ENCODE measurements around the gene NUDCD2. TPM values are rescaled to one million over a fixed set of nuclear protein-coding genes. Genes with fewer than 3 reads are reported as not detected.
A peak's percentile ranks its signal among the peaks of the same experiment; 100 is the strongest.

NUDCD2 gene
- polyA plus RNA-seq, 1 donor (not counting 4 experiments of a cell fraction or from before 2014, with no cell fraction given) = 15.9 TPM

GRCh38 chr5:163473635-163474243, 13.8 kb upstream of the NUDCD2 start:
- Histone ChIP-seq H3K4me3 (ENCODE audit: control insufficient read depth in 2 of 3, extremely low read depth in 1 of 3, insufficient read depth in 2 of 3, low read depth in 1 of 3, low read length in 3 of 3) (no peak overlapping the region), H3K4me1 (ENCODE audit: control insufficient read depth, extremely low read depth, insufficient read depth, low read length) (peaks cover 5% of the 10 kb centered on the region), H3K79me2 (ENCODE audit: control insufficient read depth, insufficient read depth, low read length) (no peaks in the 10 kb centered on the region), H3K27me3 (ENCODE audit: control insufficient read depth, extremely low read depth, insufficient read depth, low read length) (no peaks in the 10 kb centered on the region), H2AFZ (ENCODE audit: control insufficient read depth, low read length) (no peak overlapping the region), H3K9ac (ENCODE audit: control insufficient read depth, extremely low read depth, insufficient read depth, low read length) (no peak overlapping the region), H3K4me2 (ENCODE audit: control insufficient read depth, extremely low read depth, insufficient read depth, low read depth, low read length) (no peak overlapping the region), H3K9me1 (ENCODE audit: control insufficient read depth, extremely low read depth, insufficient read depth, low read length) (no peaks in the 10 kb centered on the region), H4K20me1 (ENCODE audit: control insufficient read depth, extremely low read depth, insufficient read depth, low read length) (no peaks in the 10 kb centered on the region), H3K36me3 (ENCODE audit: control insufficient read depth in 2 of 2, extremely low read depth in 1 of 2, insufficient read depth in 2 of 2, low read length in 2 of 2) (peaks cover 0 to 17% of the 10 kb centered on the region in 2 experiments), H3K27ac (ENCODE audit: control insufficient read depth, insufficient read depth, low read length) (no peak overlapping the region), H3K9me3 (ENCODE audit: control insufficient read depth, low read depth, low read length) (no peaks in the 10 kb centered on the region)
- TF ChIP-seq CTCF (optimal IDR thresholded peaks at IDR 0.05 in 1 of 3, IDR thresholded peaks at IDR 0.05 in 1 of 3, conservative IDR thresholded peaks at IDR 0.05 in 1 of 3; ENCODE audit: extremely low read depth in 1 of 3, insufficient read depth in 2 of 3, low read length in 3 of 3) (peak in 1 of 3 experiments; percentile 17), EZH2 (IDR thresholded peaks at IDR 0.05; ENCODE audit: low read length) (no peak)
- FAIRE-seq = no peak
- no peak for DNase-seq (ENCODE audit: low read depth, low spot score)
- dilution Hi-C loops (cut with MboI; ENCODE audit: extremely low pct_ligation_motif_present, low sequenced_read_pairs) = no loop called here

- no peak overlapping the region for H3K4me2 ChIP-seq (ENCODE audit: control insufficient read depth, extremely low read depth, insufficient read depth, low read depth, low read length)
- H3K27ac ChIP-seq (ENCODE audit: control insufficient read depth, insufficient read depth, low read length) = no peak overlapping the region
- H3K9me3 ChIP-seq (ENCODE audit: control insufficient read depth, low read depth, low read length) = no peaks in the 10 kb centered on the region
- no peak for FAIRE-seq
- no peaks in the 10 kb centered on the region for H3K9me1 ChIP-seq (ENCODE audit: control insufficient read depth, extremely low read depth, insufficient read depth, low read length)
- no peak overlapping the region for H3K4me3 ChIP-seq (ENCODE audit: control insufficient read depth in 2 of 3, extremely low read depth in 1 of 3, insufficient read depth in 2 of 3, low read depth in 1 of 3, low read length in 3 of 3)
- H2AFZ ChIP-seq (ENCODE audit: control insufficient read depth, low read length) = peak overlapping the region; percentile 45
- TF ChIP-seq CTCF (optimal IDR thresholded peaks at IDR 0.05 in 1 of 3, IDR thresholded peaks at IDR 0.05 in 1 of 3, conservative IDR thresholded peaks at IDR 0.05 in 1 of 3; ENCODE audit: extremely low read depth in 1 of 3, insufficient read depth in 2 of 3, low read length in 3 of 3) (no peak), EZH2 (IDR thresholded peaks at IDR 0.05; ENCODE audit: low read length) (no peak)
- H3K27me3 ChIP-seq (ENCODE audit: control insufficient read depth, extremely low read depth, insufficient read depth, low read length) = no peaks in the 10 kb centered on the region
- no peak overlapping the region for H3K9ac ChIP-seq (ENCODE audit: control insufficient read depth, extremely low read depth, insufficient read depth, low read length)
- no peaks in the 10 kb centered on the region for H3K4me1 ChIP-seq (ENCODE audit: control insufficient read depth, extremely low read depth, insufficient read depth, low read length)
- H3K36me3 ChIP-seq (ENCODE audit: control insufficient read depth in 2 of 2, extremely low read depth in 1 of 2, insufficient read depth in 2 of 2, low read length in 2 of 2) = peaks cover 0 to 4% of the 10 kb centered on the region in 2 experiments
- H3K79me2 ChIP-seq (ENCODE audit: control insufficient read depth, insufficient read depth, low read length) = peaks cover 15% of the 10 kb centered on the region
- no peak for DNase-seq (ENCODE audit: low read depth, low spot score)
- H4K20me1 ChIP-seq (ENCODE audit: control insufficient read depth, extremely low read depth, insufficient read depth, low read length) = no peaks in the 10 kb centered on the region
- dilution Hi-C loops (cut with MboI; ENCODE audit: extremely low pct_ligation_motif_present, low sequenced_read_pairs) = no loop called here
These were observed 7.8 kb upstream of the NUDCD2 start for GRCh38 chr5:163467682-163468081.
